HepG2 (cell line): ENCODE results near the gene TMEM164.

Experiments used
- HINFP ChIP-seq: sonication (generic); formaldehyde crosslinking; IDR thresholded peaks from 2 replicates; pipeline ENCODE4 v1.4.0; 2020; ENCODE audit warnings: low read depth, mild to moderate bottlenecking, missing genetic modification reagents
- MNT ChIP-seq: fragments of 450-650 bp; IDR thresholded peaks from 2 replicates; pipeline ENCODE4 v1.6.1; 2016
- POLR2A ChIP-seq, 2 experiments: IDR thresholded peaks; 2 replicates each; pipeline ENCODE4 v1.6.1; 2011; ENCODE audit warnings: low read depth in 2 of 2, low read length in 2 of 2, mild to moderate bottlenecking in 1 of 2, moderate library complexity in 1 of 2; ENCODE audit not compliant: insufficient read depth in 1 of 2
- PTBP1 ChIP-seq: fragments of 200-400 bp; formaldehyde crosslinking; IDR thresholded peaks from 2 replicates; pipeline ENCODE4 v1.6.1; 2018; ENCODE audit warnings: low read length, low read depth; ENCODE audit not compliant: poor library complexity, severe bottlenecking
- YY1 ChIP-seq: IDR thresholded peaks from 2 replicates; pipeline ENCODE4 v1.6.1; 2011; ENCODE audit warnings: low read length, low read depth, moderate library complexity, mild to moderate bottlenecking; ENCODE audit not compliant: insufficient read depth, insufficient replicate concordance

GRCh38 chrX:109992203-109992602 lies 10.7 kb upstream of the TMEM164 start:
- TF ChIP-seq PTBP1 (no peak), POLR2A (IDR thresholded peaks at IDR 0.05; ENCODE audit: insufficient read depth in 1 of 2, low read depth in 2 of 2, low read length in 2 of 2) (no peak), MNT (no peak), YY1 (no peak), HINFP (CRISPR knock-in tag) (no peak)
